Measurements from ENCODE around the gene RASSF8.
A peak's percentile ranks its signal among the peaks of the same experiment; 100 is the strongest.

RASSF8 gene

GRCh38 chr12:26112703-26113147 is 154.2 kb downstream of the RASSF8 start:
- no peak for DNase-seq

GRCh38 chr12:26113181-26113654 is 154.7 kb downstream of the RASSF8 start:
- peak; percentile 71 for DNase-seq

GRCh38 chr12:26113853-26114719 is 155.6 kb downstream of the RASSF8 start:
- DNase-seq: peak; percentile 61

- DNase-seq: no peak
Observed at GRCh38 chr12:26114720-26115401, 156.4 kb downstream of the RASSF8 start.

GRCh38 chr12:26116829-26117715 is 158.6 kb downstream of the RASSF8 start:
- DNase-seq: no peak

GRCh38 chr12:26118308-26118707 is 159.8 kb downstream of the RASSF8 start:
- DNase-seq: no peak

GRCh38 chr12:26119391-26119989 is 161.0 kb downstream of the RASSF8 start:
- no peak for DNase-seq

GRCh38 chr12:26120561-26121274 is 162.2 kb downstream of the RASSF8 start:
- DNase-seq: no peak

GRCh38 chr12:26121323-26122060 is 163.0 kb downstream of the RASSF8 start:
- no peak for DNase-seq

GRCh38 chr12:26122061-26122680 is 163.7 kb downstream of the RASSF8 start:
- no peak for DNase-seq

- DNase-seq: no peak
Observed at GRCh38 chr12:26122681-26123481, 164.4 kb downstream of the RASSF8 start.

GRCh38 chr12:26123482-26123980 is 165.0 kb downstream of the RASSF8 start:
- DNase-seq: no peak

GRCh38 chr12:26124446-26125399 is 166.2 kb downstream of the RASSF8 start, which contains the start of gene BHLHE41:
Gene BHLHE41 (minus strand): TSS chr12:26125037. CDS start chr12:26124779, 258 bp downstream.
- no peak for DNase-seq

GRCh38 chr12:26125400-26126339 is 167.2 kb downstream of the RASSF8 start:
- peak; percentile 33 for DNase-seq

- no peak for DNase-seq
Observed at GRCh38 chr12:26126340-26127284, 168.1 kb downstream of the RASSF8 start.

GRCh38 chr12:26127404-26127803 is 168.9 kb downstream of the RASSF8 start:
- no peak for DNase-seq

Data from NCI-H1417 treated with DMSO at 0.1 percent for 48 hours (cell line).